LNCAP (cell line): ENCODE measurements around the gene PIGT.

Source experiments
- TF ChIP-seq, protein P1 (sequence below): fragments of 450-650 bp; IDR thresholded peaks from 2 replicates; pipeline ENCODE4 v1.5.1; 2017; ENCODE audit warnings: mild to moderate bottlenecking

PIGT gene

DNA sequence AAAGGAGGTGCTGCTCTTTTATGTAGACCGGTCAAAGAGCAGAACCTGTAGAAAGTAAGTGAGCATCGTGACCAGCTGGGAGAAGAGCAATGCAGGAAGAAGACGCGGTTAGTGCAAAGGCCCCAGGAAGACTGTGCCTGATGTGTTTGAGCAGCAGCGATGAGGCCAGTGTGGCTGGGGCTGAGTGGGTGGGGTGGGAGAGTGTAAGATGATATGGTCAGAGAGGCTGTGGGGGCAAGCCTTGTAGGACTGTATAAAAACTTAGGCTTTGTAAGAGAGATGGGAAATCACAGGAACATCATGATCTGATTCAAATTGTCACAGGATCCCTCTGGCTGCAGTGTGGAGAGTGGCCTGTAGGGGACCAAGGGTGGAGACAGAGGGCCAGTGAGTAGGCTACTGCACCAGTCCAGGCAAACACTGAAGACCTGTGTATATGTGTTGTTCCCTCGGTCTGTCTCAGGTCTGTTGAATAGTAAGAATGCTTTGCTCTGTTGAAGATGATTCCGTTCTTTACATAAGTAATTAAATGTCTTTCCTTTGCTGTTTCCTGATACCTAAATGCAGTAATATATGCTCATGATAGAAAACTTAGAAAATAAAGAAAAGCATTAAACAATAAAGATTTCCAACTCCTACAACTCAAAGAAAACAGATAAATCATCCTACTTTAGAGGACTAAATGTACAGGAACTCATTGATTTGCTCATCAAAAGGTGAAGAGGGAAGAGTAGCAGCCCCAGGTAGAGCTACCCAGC lies 30.0 kb downstream of the PIGT start:
- TF ChIP-seq, protein P1, sequence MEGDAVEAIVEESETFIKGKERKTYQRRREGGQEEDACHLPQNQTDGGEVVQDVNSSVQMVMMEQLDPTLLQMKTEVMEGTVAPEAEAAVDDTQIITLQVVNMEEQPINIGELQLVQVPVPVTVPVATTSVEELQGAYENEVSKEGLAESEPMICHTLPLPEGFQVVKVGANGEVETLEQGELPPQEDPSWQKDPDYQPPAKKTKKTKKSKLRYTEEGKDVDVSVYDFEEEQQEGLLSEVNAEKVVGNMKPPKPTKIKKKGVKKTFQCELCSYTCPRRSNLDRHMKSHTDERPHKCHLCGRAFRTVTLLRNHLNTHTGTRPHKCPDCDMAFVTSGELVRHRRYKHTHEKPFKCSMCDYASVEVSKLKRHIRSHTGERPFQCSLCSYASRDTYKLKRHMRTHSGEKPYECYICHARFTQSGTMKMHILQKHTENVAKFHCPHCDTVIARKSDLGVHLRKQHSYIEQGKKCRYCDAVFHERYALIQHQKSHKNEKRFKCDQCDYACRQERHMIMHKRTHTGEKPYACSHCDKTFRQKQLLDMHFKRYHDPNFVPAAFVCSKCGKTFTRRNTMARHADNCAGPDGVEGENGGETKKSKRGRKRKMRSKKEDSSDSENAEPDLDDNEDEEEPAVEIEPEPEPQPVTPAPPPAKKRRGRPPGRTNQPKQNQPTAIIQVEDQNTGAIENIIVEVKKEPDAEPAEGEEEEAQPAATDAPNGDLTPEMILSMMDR, result peak; percentile 39; the same call in 1 of the 2 replicates

DNA sequence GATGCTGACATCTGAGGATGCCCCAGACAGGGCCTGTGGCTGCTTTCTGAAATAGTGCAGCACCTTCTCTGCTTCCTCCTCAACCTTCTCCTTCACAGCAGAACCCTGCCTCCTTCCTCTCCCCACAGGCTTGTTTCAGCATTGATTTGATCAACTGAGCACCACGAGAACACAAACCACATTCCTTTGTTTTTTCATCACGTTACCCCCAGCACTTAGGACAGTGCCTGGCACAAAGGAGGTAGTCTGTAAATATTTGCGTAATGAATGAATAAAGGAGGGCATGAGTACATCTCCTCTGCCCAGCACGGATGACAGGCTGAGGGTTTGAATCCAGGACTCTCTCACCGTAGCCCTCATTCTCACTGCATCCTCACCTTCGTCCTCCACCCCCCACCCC lies 32.3 kb downstream of the PIGT start:
- TF ChIP-seq, protein P1, result no peak

DNA sequence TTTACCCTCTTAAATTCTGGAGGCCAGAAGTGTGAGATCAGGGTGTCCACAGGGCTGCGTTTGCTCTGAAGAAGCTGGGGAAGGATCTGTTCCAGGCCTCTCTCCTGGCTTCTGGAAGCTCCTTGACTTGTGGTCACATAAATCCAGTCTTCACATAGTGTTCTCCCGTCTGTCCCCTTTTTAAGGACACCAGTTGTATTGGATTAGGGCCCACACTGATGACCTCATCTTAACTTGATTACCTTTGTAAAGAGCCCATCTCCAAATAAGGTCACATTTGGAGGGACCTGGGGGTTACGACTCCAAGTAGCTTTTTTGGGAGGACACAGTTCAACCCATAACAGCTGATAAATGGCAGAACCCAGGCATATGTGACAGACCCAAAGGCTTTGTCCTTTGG lies 33.6 kb downstream of the PIGT start:
- TF ChIP-seq, protein P1, result no peak

DNA sequence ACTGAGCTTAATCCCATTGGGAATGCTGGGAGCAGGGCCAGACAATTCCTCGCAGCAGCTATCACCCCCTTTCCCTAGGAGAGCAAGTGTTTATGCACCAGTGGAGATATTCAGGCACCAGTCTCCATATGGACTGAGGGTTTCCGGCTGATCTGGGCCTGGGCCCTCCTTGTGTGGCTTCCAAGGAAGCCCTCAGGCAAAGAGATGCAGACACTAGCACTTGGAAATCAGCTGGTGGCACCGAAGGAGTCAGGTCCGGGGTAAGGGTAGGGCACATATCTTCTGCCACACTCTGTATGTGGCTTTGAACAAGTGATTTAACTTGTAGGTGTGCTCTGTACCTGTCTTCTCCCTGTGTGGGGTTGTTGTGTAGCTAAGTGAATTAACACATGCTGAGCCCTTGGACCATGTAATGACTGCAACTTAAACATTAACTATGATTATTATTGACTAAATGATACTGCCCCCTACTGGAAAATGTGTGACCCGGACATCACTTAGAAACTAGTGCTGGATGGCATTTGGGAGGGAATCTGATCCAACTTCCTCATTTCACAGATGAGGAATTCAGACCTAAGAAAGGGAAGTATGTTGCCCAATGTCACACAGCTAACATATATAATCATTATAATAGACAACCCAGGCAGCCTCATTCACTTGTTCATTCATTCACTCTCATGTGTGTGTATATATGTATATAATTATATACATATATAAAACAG lies 34.3 kb downstream of the PIGT start:
- TF ChIP-seq, protein P1, result peak; percentile 79

DNA sequence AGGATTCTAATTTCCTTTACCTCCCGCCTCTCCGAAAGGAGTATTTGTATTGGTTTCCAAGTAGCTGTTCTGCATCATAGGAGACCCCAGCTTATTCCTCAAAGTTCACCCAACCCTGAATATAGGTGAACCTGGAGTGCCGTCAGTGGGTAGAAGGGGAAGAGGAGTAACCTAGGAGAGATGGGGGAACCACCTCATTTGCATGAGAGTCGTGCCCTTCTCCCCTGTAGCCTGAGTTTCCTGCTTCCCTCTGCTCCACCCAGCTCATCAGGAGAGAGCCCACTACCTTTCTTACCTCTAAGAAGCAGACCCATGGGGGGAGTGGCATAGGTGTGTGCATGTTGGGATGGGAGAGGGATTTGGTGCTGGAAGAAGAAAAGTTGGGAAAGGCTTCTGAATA lies 36.3 kb downstream of the PIGT start:
- TF ChIP-seq, protein P1, result no peak

DNA sequence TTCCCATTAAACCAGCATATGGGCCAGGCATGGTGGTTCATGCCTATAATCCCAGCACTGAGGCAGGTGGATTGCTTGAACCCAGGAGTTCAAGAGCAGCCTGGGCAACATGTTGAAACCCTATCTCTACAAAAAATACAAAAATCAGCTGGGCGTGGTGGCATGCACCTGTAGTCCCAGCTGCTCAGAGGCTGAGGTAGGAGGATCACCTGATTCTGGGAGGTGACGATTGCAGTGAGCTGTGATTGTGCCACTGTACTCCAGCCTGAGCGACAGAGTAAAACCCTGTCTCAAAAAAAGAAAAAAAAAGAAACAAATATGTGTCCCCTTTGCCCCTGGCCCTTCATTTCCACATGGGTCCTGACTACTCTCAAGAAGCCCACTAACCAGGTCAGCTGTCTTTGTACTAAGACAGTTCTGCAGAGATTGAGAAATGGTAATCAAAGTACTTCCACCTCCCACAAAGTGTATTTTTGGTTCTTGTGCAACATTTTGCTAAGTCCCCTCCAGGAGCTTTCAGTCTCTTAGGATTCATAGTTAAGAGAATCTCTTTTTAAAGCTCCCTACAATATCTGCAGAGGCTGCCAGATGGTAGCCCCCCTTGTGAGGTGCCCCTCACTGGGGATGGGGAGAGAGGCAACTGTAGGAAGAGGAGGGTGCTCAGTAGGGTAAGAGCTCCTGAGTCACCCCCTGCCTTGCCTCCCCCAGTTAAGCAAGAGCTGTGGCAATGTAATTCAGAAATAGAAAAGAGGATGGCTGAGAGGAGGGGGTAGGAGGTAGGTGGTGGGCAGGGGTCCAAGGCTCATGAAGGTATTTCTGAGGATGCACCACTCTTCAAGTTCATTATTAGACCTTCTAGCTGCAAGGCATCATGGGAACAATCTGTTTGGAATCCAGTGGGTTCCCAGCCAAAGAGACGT lies 37.1 kb downstream of the PIGT start:
- TF ChIP-seq, protein P1, result no peak

DNA sequence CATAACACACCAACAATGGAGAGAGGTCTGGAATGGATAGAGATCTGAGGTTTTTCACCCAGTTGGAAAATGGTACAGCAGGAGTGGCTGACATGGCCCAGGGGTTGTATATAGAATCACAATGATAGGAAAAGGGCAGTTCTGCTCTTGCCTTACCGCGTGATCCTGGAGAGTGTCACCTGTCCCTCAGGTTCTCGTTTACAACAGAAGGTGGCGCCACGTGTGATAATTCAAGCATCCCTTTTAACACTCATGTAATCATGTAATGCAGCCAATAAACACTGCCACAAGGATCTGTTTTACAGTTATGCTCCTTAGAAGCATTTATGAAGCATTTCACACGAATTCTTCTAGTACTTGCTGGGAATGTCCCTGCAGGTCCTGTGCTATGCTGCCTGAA lies 40.7 kb downstream of the PIGT start:
- TF ChIP-seq, protein P1, result peak; percentile 56
